Osteocyte (in vitro differentiated cells): Measurements from ENCODE around the gene SFMBT1. TPM values are rescaled to one million over a fixed set of nuclear protein-coding genes. Genes with fewer than 3 reads are reported as not detected.
"Not testable (repeated sequence)": the region's sequence is repeated elsewhere in the genome, so short reads cannot be mapped to it uniquely, and the experiment has no call there.

Experiments
- DNase-seq: peaks from one replicate; pipeline ENCODE4 v3.0.0; 2021; ENCODE audit warnings: mixed read lengths; ENCODE audit not compliant: unreplicated experiment; ENCODE audit errors: extremely low spot score
- H3K27ac Mint-ChIP-seq: one replicate; pipeline ENCODE4 v1.8.0; 2021; ENCODE audit warnings: mild to moderate bottlenecking, mixed read lengths; ENCODE audit not compliant: unreplicated experiment
- H3K27me3 Mint-ChIP-seq: one replicate; pipeline ENCODE4 v1.8.0; 2021; ENCODE audit warnings: mixed read lengths; ENCODE audit not compliant: unreplicated experiment
- H3K36me3 Mint-ChIP-seq: one replicate; pipeline ENCODE4 v1.8.0; 2021; ENCODE audit warnings: mixed read lengths; ENCODE audit not compliant: unreplicated experiment
- H3K4me1 Mint-ChIP-seq: one replicate; pipeline ENCODE4 v1.8.0; 2021; ENCODE audit warnings: mixed read lengths; ENCODE audit not compliant: unreplicated experiment
- H3K4me3 Mint-ChIP-seq: one replicate; pipeline ENCODE4 v1.8.0; 2021; ENCODE audit warnings: mild to moderate bottlenecking, moderate library complexity, mixed read lengths; ENCODE audit not compliant: unreplicated experiment
- H3K9me3 Mint-ChIP-seq: one replicate; pipeline ENCODE4 v1.8.0; 2021; ENCODE audit warnings: mixed read lengths; ENCODE audit not compliant: unreplicated experiment
- total RNA-seq: library from RNA; stranded (reverse); gene quantifications from 2 replicates; pipeline ENCODE4 v1.2.1, GENCODE V29; 2021
- TF ChIP-seq, protein P1 (sequence below): fragments of 200-600 bp; sonication (generic); IDR thresholded peaks from 2 replicates; pipeline ENCODE4 v1.5.0; 2021; ENCODE audit warnings: antibody characterized with exemption, mild to moderate bottlenecking, moderate library complexity

The SFMBT1 gene
- total RNA-seq, 1 donor from 2014 or later, result 8.0 TPM

DNA sequence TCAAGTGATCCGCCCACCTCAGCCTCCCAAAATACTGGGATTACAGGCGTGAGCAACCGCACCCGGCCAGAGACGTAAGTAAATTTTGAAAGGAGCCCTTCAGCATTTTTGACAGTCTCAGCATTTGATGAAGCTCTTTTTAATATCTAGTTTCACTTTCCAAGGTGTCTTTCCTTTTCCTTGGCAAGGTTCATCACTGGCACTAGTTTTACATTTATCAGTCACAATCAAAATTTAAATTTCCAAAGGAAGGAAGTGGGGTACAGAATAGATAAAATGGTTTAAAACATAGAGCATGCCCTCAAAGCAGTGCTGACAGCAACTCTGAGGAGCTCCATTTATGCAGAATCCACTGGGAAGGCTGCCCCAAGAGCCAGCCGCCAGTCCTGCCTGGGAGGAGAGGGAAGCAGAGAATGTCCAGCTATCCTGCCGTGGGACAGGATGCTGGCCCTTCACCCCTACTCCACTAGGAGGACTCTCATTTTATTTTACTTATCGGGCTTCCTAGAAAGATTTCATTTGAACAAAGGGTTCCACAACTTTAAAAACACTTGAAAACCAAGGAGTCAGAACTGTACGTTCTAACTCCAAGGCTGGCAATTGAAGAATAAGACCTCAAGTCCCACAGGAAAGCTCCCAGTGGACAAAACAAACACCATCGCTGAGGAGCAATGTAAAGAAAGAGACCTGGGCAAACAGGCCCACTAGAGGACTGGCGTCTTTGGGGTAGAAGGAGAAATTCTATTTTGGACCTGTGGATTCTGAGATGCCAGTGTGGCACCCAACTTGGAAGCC lies 9.9 kb downstream of the SFMBT1 start:
- no peak for DNase-seq
- TF ChIP-seq, protein P1, sequence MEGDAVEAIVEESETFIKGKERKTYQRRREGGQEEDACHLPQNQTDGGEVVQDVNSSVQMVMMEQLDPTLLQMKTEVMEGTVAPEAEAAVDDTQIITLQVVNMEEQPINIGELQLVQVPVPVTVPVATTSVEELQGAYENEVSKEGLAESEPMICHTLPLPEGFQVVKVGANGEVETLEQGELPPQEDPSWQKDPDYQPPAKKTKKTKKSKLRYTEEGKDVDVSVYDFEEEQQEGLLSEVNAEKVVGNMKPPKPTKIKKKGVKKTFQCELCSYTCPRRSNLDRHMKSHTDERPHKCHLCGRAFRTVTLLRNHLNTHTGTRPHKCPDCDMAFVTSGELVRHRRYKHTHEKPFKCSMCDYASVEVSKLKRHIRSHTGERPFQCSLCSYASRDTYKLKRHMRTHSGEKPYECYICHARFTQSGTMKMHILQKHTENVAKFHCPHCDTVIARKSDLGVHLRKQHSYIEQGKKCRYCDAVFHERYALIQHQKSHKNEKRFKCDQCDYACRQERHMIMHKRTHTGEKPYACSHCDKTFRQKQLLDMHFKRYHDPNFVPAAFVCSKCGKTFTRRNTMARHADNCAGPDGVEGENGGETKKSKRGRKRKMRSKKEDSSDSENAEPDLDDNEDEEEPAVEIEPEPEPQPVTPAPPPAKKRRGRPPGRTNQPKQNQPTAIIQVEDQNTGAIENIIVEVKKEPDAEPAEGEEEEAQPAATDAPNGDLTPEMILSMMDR, result no peak
- H3K27me3 Mint-ChIP-seq, result no peaks in the 10 kb centered on the region
- no peak overlapping the region for H3K27ac Mint-ChIP-seq
- no peaks in the 10 kb centered on the region for H3K36me3 Mint-ChIP-seq
- H3K9me3 Mint-ChIP-seq, result no peaks in the 10 kb centered on the region
- H3K4me3 Mint-ChIP-seq, result no peak overlapping the region
- H3K4me1 Mint-ChIP-seq, result peaks cover 8% of the 10 kb centered on the region

DNA sequence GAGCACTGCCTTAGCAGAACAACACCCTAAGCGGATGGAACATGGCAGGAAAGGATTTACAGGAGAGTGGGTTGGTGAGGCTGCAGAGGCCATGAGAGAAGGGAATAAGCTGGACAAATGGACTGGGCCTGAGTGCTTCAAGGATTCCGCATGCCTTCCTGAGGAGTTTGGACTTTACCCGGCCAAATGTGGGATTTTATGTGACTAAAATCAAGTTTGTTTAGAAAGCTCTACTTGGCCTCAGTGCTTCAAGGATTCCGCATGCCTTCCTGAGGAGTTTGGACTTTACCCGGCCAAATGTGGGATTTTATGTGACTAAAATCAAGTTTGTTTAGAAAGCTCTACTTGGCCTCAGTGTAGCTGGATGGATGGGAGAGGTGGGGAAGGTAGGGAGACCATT lies 10.9 kb downstream of the SFMBT1 start:
- not testable (repeated sequence) for H3K9me3 Mint-ChIP-seq, H3K27me3 Mint-ChIP-seq, H3K4me3 Mint-ChIP-seq, H3K4me1 Mint-ChIP-seq, H3K36me3 Mint-ChIP-seq, DNase-seq, H3K27ac Mint-ChIP-seq

DNA sequence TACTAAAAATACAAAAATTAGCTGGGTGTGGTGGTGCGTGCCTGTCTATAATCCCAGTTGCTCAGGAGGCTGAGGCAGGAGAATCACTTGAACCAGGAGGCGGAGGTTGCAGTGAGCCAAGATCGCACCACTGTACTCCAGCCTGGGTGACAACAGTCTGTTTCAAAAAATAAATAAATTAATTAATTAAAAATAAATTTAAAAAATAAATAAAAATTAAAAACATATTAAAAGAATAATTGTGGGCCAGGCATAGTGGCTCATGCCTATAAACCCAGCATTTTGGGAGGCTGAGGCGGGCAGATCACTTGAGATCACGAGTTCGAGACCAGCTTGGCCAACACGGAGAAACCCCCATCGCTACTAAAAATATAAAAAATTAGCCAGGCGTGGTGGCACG lies 11.5 kb downstream of the SFMBT1 start:
- H3K27me3 Mint-ChIP-seq, H3K4me1 Mint-ChIP-seq, H3K9me3 Mint-ChIP-seq, H3K36me3 Mint-ChIP-seq, H3K4me3 Mint-ChIP-seq, H3K27ac Mint-ChIP-seq, DNase-seq: not testable (repeated sequence)

DNA sequence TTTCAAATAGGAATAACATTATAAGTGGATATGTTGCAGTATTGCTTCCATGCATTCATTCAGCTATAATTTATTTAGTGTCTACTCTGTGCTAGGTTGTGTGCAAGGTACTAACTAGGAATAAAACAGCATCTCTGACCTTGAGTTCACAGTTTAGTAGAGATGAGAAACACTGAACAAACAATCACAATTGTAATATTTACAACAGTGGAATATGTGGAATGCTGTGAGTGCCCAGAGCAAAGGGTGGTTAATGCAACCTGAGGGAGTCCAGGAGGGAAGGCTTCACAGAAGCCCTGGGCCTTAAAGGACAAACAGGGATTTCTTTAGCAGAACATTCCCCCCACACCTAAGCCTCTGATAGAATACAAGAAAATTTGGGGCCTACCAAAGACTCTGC lies 13.3 kb downstream of the SFMBT1 start:
- Mint-ChIP-seq H3K4me3 (no peak overlapping the region), H3K27ac (no peak overlapping the region), H3K4me1 (no peaks in the 10 kb centered on the region), H3K9me3 (no peaks in the 10 kb centered on the region), H3K36me3 (no peaks in the 10 kb centered on the region), H3K27me3 (no peaks in the 10 kb centered on the region)
- no peak for DNase-seq
- TF ChIP-seq, protein P1, result no peak

DNA sequence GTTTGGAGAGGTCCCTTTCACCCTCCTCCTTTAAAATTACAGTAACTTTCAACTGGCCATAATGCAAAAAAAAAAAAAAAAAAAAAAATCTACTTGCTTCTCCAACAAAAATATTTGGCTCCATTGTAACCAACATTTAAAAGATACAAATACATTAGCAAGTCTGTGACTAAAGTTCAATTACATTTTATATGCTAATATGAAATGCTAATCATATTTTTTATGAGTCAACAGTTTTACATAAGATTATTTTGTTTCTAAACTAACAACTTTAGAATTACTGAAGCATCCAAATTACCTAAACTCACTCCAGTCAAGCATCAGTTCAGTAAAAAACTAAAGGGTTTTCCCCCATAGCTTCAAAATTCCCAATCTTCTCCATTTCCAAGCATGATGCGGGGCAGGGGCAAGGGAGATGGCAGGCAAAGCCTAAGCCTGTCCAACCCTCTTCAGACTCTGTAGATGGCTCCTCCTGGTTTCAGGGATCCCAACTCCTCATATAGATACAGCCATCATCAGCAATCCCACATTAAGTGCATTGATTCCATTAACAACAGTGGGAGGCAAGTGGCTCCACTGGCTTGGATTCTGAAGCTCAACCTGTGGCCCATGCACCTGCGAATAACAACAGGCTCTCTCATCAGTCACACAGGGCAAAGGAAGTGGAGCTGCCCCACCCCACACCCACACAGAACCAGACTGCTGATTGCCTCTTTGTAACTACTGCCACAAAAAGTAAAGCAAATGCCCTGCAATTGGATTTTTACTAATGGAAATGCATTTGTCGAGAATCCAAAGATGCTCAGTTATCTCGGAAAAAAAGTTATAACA lies 15.0 kb downstream of the SFMBT1 start:
- no peak overlapping the region for H3K27ac Mint-ChIP-seq
- H3K4me3 Mint-ChIP-seq, result no peak overlapping the region
- TF ChIP-seq, protein P1, result no peak
- DNase-seq, result no peak
- H3K27me3 Mint-ChIP-seq, result no peaks in the 10 kb centered on the region
- H3K36me3 Mint-ChIP-seq, result no peaks in the 10 kb centered on the region
- H3K9me3 Mint-ChIP-seq, result no peaks in the 10 kb centered on the region
- peaks cover 3% of the 10 kb centered on the region for H3K4me1 Mint-ChIP-seq

DNA sequence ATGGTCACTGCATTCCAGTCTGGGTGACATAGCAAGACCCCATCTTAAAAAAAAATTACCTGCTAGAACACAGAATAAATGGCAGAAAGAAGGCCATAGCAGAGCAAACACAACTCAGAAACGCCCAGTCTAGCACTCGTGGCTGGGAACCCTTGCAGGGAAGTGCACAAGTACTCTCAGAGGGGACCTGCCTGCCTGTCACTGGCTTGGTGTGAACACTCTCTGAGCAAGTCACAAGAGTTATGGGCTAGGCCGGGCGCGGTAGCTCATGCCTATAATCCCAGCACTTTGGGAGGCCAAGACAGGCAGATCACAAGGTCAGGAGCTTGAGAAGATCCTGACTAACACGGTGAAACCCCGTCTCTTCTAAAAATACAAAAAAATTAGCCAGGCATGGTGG lies 17.2 kb downstream of the SFMBT1 start:
- no peak for DNase-seq
- peaks cover 3% of the 10 kb centered on the region for H3K4me1 Mint-ChIP-seq
- no peaks in the 10 kb centered on the region for H3K36me3 Mint-ChIP-seq
- no peak overlapping the region for H3K4me3 Mint-ChIP-seq
- H3K9me3 Mint-ChIP-seq, result no peaks in the 10 kb centered on the region
- TF ChIP-seq, protein P1, result no peak
- no peaks in the 10 kb centered on the region for H3K27me3 Mint-ChIP-seq
- H3K27ac Mint-ChIP-seq, result no peak overlapping the region
